WTC11 (cell line): ENCODE data around the gene MACROD2.

Experiments used
- JUN ChIP-seq: sonication (generic); formaldehyde crosslinking; IDR thresholded peaks from 2 replicates; pipeline ENCODE4 v1.8.0; 2023; ENCODE audit warnings: mild to moderate bottlenecking, missing genetic modification reagents
- MAX ChIP-seq: sonication (generic); formaldehyde crosslinking; IDR thresholded peaks from 2 replicates; pipeline ENCODE4 v1.8.0; 2022; ENCODE audit warnings: mild to moderate bottlenecking, missing genetic modification reagents
- ZSCAN18 ChIP-seq: fragments of 250-450 bp; sonication (Bioruptor Pico); IDR thresholded peaks from 2 replicates; pipeline ENCODE4 v2.1.2; 2022; ENCODE audit warnings: mild to moderate bottlenecking, moderate library complexity
- TF ChIP-seq, protein P1 (sequence below): fragments of 200-600 bp; IDR thresholded peaks from 2 replicates; pipeline ENCODE4 v1.8.0; 2022; ENCODE audit warnings: antibody characterized with exemption
- TF ChIP-seq, protein P2 (sequence below): sonication (generic); formaldehyde crosslinking; IDR thresholded peaks from 2 replicates; pipeline ENCODE4 v1.8.1; 2023; ENCODE audit warnings: mild to moderate bottlenecking, missing genetic modification reagents, borderline replicate concordance

- TF ChIP-seq MAX: no peak
- TF ChIP-seq, protein P1, sequence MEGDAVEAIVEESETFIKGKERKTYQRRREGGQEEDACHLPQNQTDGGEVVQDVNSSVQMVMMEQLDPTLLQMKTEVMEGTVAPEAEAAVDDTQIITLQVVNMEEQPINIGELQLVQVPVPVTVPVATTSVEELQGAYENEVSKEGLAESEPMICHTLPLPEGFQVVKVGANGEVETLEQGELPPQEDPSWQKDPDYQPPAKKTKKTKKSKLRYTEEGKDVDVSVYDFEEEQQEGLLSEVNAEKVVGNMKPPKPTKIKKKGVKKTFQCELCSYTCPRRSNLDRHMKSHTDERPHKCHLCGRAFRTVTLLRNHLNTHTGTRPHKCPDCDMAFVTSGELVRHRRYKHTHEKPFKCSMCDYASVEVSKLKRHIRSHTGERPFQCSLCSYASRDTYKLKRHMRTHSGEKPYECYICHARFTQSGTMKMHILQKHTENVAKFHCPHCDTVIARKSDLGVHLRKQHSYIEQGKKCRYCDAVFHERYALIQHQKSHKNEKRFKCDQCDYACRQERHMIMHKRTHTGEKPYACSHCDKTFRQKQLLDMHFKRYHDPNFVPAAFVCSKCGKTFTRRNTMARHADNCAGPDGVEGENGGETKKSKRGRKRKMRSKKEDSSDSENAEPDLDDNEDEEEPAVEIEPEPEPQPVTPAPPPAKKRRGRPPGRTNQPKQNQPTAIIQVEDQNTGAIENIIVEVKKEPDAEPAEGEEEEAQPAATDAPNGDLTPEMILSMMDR: no peak
- no peak for TF ChIP-seq ZSCAN18 (CRISPR knock-in tag)
- TF ChIP-seq, protein P2, sequence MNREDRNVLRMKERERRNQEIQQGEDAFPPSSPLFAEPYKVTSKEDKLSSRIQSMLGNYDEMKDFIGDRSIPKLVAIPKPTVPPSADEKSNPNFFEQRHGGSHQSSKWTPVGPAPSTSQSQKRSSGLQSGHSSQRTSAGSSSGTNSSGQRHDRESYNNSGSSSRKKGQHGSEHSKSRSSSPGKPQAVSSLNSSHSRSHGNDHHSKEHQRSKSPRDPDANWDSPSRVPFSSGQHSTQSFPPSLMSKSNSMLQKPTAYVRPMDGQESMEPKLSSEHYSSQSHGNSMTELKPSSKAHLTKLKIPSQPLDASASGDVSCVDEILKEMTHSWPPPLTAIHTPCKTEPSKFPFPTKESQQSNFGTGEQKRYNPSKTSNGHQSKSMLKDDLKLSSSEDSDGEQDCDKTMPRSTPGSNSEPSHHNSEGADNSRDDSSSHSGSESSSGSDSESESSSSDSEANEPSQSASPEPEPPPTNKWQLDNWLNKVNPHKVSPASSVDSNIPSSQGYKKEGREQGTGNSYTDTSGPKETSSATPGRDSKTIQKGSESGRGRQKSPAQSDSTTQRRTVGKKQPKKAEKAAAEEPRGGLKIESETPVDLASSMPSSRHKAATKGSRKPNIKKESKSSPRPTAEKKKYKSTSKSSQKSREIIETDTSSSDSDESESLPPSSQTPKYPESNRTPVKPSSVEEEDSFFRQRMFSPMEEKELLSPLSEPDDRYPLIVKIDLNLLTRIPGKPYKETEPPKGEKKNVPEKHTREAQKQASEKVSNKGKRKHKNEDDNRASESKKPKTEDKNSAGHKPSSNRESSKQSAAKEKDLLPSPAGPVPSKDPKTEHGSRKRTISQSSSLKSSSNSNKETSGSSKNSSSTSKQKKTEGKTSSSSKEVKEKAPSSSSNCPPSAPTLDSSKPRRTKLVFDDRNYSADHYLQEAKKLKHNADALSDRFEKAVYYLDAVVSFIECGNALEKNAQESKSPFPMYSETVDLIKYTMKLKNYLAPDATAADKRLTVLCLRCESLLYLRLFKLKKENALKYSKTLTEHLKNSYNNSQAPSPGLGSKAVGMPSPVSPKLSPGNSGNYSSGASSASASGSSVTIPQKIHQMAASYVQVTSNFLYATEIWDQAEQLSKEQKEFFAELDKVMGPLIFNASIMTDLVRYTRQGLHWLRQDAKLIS (CRISPR knock-in tag): no peak
- no peak for TF ChIP-seq JUN (CRISPR knock-in tag)
Measured at GRCh38 chr20:15154070-15154469, 1158.8 kb downstream of the MACROD2 start.
